GM12892 (cell line): ENCODE data around the gene PRODH2.

Source experiments
- POLR2A ChIP-seq: IDR thresholded peaks from 2 replicates; pipeline ENCODE4 v1.6.1; 2011; ENCODE audit warnings: low read depth, low read length, control low read depth
- POLR2AphosphoS5 ChIP-seq: IDR thresholded peaks from 2 replicates; pipeline ENCODE4 v1.6.1; 2011; ENCODE audit warnings: low read depth, low read length, control low read depth
- TAF1 ChIP-seq: IDR thresholded peaks from 2 replicates; pipeline ENCODE4 v1.6.1; 2011; ENCODE audit warnings: low read depth, mild to moderate bottlenecking, control low read depth, low read length, borderline replicate concordance

DNA sequence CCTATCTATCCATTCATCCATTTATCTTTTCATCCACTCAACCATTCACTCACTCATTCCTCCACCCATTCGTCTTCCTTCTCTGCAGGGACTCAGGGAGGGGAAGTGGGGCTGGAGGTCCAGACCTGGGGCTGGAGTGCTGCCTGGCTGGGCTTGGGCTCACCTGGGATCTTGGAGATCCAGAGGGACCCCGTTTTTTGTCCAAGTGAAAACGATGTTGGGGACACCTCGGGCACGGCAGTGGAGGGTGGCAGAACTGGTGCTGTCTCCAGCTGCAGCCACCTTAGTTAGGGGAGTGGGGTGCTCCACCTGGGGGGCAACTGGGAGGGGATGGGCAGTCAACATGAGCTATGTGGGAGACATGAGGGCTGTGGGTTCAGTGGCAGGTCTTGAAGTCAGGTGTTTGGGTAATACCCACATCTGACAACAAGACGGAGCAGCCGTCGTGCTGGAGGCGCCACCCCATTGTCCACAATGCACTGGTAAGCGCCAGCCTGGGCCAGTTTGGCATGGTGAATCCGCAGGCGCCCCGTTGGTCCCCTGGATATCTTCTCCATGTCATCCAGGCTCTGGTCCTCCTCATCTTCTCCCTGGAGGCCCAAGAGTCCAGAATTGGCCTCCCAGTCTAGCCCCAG is 29.4 kb upstream of the PRODH2 start:
- TF ChIP-seq POLR2AphosphoS5 (no peak), POLR2A (no peak), TAF1 (no peak)
